DOHH2 (cell line): Measurements from ENCODE around the gene GINS2.

Source experiments
- H3F3A ChIP-seq: fragments of 200-600 bp; sonication (generic), shearing (Covaris generic); 2 replicates; pipeline ENCODE4 v1.6.0; 2016; ENCODE audit warnings: antibody characterized with exemption, mild to moderate bottlenecking; ENCODE audit not compliant: control insufficient read depth, insufficient read depth
- H3K27ac ChIP-seq: fragments of 200-600 bp; sonication (generic); 2 replicates; pipeline ENCODE4 v1.5.1; 2014; ENCODE audit warnings: low read depth, mild to moderate bottlenecking, low read length, moderate library complexity
- H3K27me3 ChIP-seq: fragments of 200-600 bp; sonication (generic); 2 replicates; pipeline ENCODE4 v1.6.1; 2014; ENCODE audit warnings: mild to moderate bottlenecking, low read length, mixed read lengths; ENCODE audit not compliant: control insufficient read depth
- H3K36me3 ChIP-seq: fragments of 200-600 bp; sonication (generic); 2 replicates; pipeline ENCODE4 v1.6.1; 2014; ENCODE audit warnings: mild to moderate bottlenecking, low read length, moderate library complexity, mixed read lengths; ENCODE audit not compliant: control insufficient read depth
- H3K4me1 ChIP-seq: fragments of 200-600 bp; sonication (generic); 2 replicates; pipeline ENCODE4 v1.6.1; 2014; ENCODE audit warnings: mild to moderate bottlenecking, low read length, mixed read lengths; ENCODE audit not compliant: control insufficient read depth
- H3K4me2 ChIP-seq: fragments of 200-600 bp; sonication (generic); 2 replicates; pipeline ENCODE4 v1.6.0; 2014; ENCODE audit warnings: mild to moderate bottlenecking, low read length, moderate library complexity
- H3K4me3 ChIP-seq: fragments of 200-600 bp; sonication (generic); 2 replicates; pipeline ENCODE4 v1.5.1; 2014; ENCODE audit warnings: mild to moderate bottlenecking, low read length, mixed read lengths
- H3K79me2 ChIP-seq: fragments of 200-600 bp; sonication (generic); 2 replicates; pipeline ENCODE4 v1.6.1; 2014; ENCODE audit warnings: mild to moderate bottlenecking, low read length, mixed read lengths; ENCODE audit not compliant: control insufficient read depth
- H3K9me2 ChIP-seq: fragments of 200-600 bp; sonication (generic); replicated peaks from 2 replicates; pipeline ENCODE4 v1.6.1; 2014; ENCODE audit warnings: mild to moderate bottlenecking, low read length, mixed read lengths; ENCODE audit not compliant: control insufficient read depth
- H3K9me3 ChIP-seq: fragments of 200-600 bp; sonication (generic); 2 replicates; pipeline ENCODE4 v1.6.1; 2014; ENCODE audit warnings: antibody characterized with exemption, low read length, mixed read lengths; ENCODE audit not compliant: control insufficient read depth, insufficient read depth
- H4K20me1 ChIP-seq: fragments of 200-600 bp; sonication (generic); 2 replicates; pipeline ENCODE4 v1.6.0; 2014; ENCODE audit warnings: low read depth, mild to moderate bottlenecking, antibody characterized with exemption, low read length, moderate library complexity; ENCODE audit not compliant: control insufficient read depth, insufficient read depth
- CTCF ChIP-seq: fragments of 200-600 bp; sonication (generic); IDR thresholded peaks from one replicate; pipeline ENCODE4 v1.5.1; 2014; ENCODE audit warnings: antibody characterized with exemption, mild to moderate bottlenecking, low read depth, low read length; ENCODE audit not compliant: poor library complexity, severe bottlenecking
- EZH2phosphoT487 ChIP-seq: fragments of 200-600 bp; sonication (generic); IDR thresholded peaks from 2 replicates; pipeline ENCODE4 v1.6.1; 2017; ENCODE audit warnings: borderline replicate concordance, mild to moderate bottlenecking, antibody characterized with exemption, low read length, moderate library complexity, mixed read lengths

Gene GINS2

GRCh38 chr16:85660843-85661739 is 27.7 kb downstream of the GINS2 start:
- no peak overlapping the region for H3K4me2 ChIP-seq
- no peaks in the 10 kb centered on the region for H3K79me2 ChIP-seq
- H4K20me1 ChIP-seq, result no peaks in the 10 kb centered on the region; the same call in 1 of the 2 replicates
- H3K9me2 ChIP-seq, result no peaks in the 10 kb centered on the region
- no peak overlapping the region for H3K4me3 ChIP-seq
- peaks cover 86% of the 10 kb centered on the region for H3K36me3 ChIP-seq
- no peaks in the 10 kb centered on the region for H3F3A ChIP-seq
- H3K27ac ChIP-seq, result no peak overlapping the region
- no peaks in the 10 kb centered on the region for H3K9me3 ChIP-seq
- no peak for TF ChIP-seq CTCF
- no peak for TF ChIP-seq EZH2phosphoT487
- no peaks in the 10 kb centered on the region for H3K4me1 ChIP-seq
- H3K27me3 ChIP-seq, result no peaks in the 10 kb centered on the region

GRCh38 chr16:85659805-85660511 is 28.8 kb downstream of the GINS2 start:
- no peaks in the 10 kb centered on the region; the same call in 1 of the 2 replicates for H4K20me1 ChIP-seq
- no peaks in the 10 kb centered on the region for H3K79me2 ChIP-seq
- TF ChIP-seq CTCF, result peak; percentile 97
- TF ChIP-seq EZH2phosphoT487, result no peak

GRCh38 chr16:85659336-85659735 is 29.4 kb downstream of the GINS2 start:
- no peak overlapping the region for H3K27ac ChIP-seq
- no peaks in the 10 kb centered on the region for H3K4me1 ChIP-seq
- peaks cover 78% of the 10 kb centered on the region for H3K36me3 ChIP-seq
- no peaks in the 10 kb centered on the region; the same call in 1 of the 2 replicates for H4K20me1 ChIP-seq
- H3K79me2 ChIP-seq, result no peaks in the 10 kb centered on the region
- no peaks in the 10 kb centered on the region for H3F3A ChIP-seq
- no peaks in the 10 kb centered on the region for H3K9me3 ChIP-seq
- no peaks in the 10 kb centered on the region for H3K27me3 ChIP-seq
- H3K4me3 ChIP-seq, result no peak overlapping the region
- no peak overlapping the region for H3K4me2 ChIP-seq
- no peaks in the 10 kb centered on the region for H3K9me2 ChIP-seq
- TF ChIP-seq EZH2phosphoT487 (no peak), CTCF (no peak)

More at GRCh38 chr16:85659805-85660511, 28.8 kb downstream of the GINS2 start:
- no peaks in the 10 kb centered on the region for H3K27me3 ChIP-seq
- H3K4me3 ChIP-seq, result no peak overlapping the region
- H3K9me2 ChIP-seq, result no peaks in the 10 kb centered on the region
- peaks cover 83% of the 10 kb centered on the region for H3K36me3 ChIP-seq
- H3K4me2 ChIP-seq, result no peak overlapping the region
- H3K4me1 ChIP-seq, result no peaks in the 10 kb centered on the region
- H3K27ac ChIP-seq, result no peak overlapping the region
- no peaks in the 10 kb centered on the region for H3F3A ChIP-seq
- no peaks in the 10 kb centered on the region for H3K9me3 ChIP-seq
